Fibroblast of lung (primary cell): ENCODE measurements around the gene ALPG.

ENCODE experiments used
- CTCF ChIP-seq, 2 donors: IDR thresholded peaks in 1 of 2; conservative IDR thresholded peaks in 1 of 2; 1 replicate in 1 of 2; 2 replicates in 1 of 2; pipeline ENCODE4 v1.5.1; 2011 to 2012; ENCODE audit warnings: low read length in 2 of 2, control low read depth in 1 of 2, inconsistent platforms in 1 of 2, low read depth in 1 of 2, mild to moderate bottlenecking in 1 of 2
- EZH2 ChIP-seq: IDR thresholded peaks from 2 replicates; pipeline ENCODE4 v1.5.1; 2012; ENCODE audit warnings: low read length, control low read depth, mild to moderate bottlenecking; ENCODE audit errors: missing control alignments

DNA sequence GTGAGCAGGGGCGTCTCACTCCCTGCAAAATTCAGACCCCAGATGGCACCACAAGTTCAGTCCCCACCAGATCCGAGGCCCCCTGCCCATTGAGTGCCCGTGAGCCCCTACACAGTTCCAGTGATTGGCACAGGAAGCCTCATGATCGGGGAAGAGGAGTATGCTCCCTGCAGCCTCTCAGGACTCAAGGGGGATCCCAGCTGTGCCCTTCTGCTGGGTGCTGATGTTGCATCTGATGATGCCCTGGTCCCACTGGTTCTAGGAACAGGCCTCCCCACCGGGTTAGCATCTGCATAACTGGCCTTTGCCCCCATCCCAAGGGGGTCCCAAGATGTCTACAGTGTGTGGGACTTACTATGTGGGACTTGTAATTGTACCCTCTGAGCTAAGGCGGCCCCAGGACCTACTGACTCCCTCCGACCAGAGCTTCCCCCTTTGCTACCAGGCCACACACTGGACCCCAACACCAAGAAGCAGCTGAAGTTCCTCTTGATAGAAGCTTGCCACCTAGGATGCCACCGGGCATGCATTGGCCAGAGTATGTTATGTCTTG, 8.6 kb downstream of the ALPG start:
- TF ChIP-seq EZH2 (no peak), CTCF (conservative IDR thresholded peaks at IDR 0.05 in 1 of 2, IDR thresholded peaks at IDR 0.05 in 1 of 2; ENCODE audit: low read depth in 1 of 2, low read length in 2 of 2) (no peak)
